ENCODE data around the gene DENND2A. TPM values are rescaled to one million over a fixed set of nuclear protein-coding genes. Genes with fewer than 3 reads are reported as not detected.
A peak's percentile ranks its signal among the peaks of the same experiment; 100 is the strongest.

The DENND2A gene
- total and polyA plus RNA-seq, 11 donors, result 4.6 to 17.9 (median 10.0) TPM

DNA sequence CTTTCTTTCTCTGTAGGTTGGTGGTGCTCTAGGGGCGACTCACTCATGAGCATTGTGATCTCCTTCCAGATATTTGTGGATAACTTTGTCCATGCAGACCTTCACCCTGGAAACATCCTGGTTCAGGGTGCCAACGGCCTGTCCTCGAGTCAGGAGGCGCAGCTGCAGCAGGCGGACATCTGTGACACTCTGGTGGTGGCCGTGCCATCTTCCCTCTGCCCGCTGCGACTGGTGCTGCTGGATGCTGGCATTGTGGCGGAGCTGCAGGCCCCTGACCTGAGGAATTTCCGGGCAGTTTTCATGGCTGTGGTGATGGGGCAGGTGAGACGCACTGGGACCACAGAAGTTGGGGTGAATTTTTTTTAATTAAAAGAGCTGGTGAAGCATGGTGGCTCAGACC lies 46.3 kb upstream of the DENND2A start:
- no peak for ATAC-seq
- intact Hi-C loops (cut with DNase I), result loop anchor here in 1 of 10 donors (10.0 kb wide), 1 partner anchor 328 kb away; the partner anchor contains the start of gene MRPS33
- no peaks in the 10 kb centered on the region for H3K27me3 ChIP-seq
- DNase-seq, result no peak
- H3K4me1 ChIP-seq, result no peaks in the 10 kb centered on the region
- TF ChIP-seq CTCF (IDR thresholded peaks at IDR 0.05), result no peak
- no peak for TF ChIP-seq POLR2A (IDR thresholded peaks at IDR 0.05)
- H3K9me3 ChIP-seq, result no peaks in the 10 kb centered on the region
- H3K27ac ChIP-seq, result no peak overlapping the region
- H3K36me3 ChIP-seq, result peaks cover 0 to 65% (median 44%) of the 10 kb centered on the region in 9 donors
- H3K4me3 ChIP-seq, result no peak overlapping the region
- WGBS, 4 donors, result 96 to 97% (median 97%) methylated on average over 11 of the region's 11 CpGs

- no peak for DNase-seq
- H3K36me3 ChIP-seq, result peaks cover 0 to 74% (median 47%) of the 10 kb centered on the region in 9 donors
- no peak overlapping the region for H3K4me3 ChIP-seq
These were observed 44.9 kb upstream of the DENND2A start for GRCh38 chr7:140685407-140686087.

GRCh38 chr7:140684066-140684950 lies 43.7 kb upstream of the DENND2A start:
- Histone ChIP-seq H3K27ac (no peak overlapping the region), H3K27me3 (no peaks in the 10 kb centered on the region), H3K9me3 (no peaks in the 10 kb centered on the region), H3K4me3 (no peak overlapping the region), H3K4me1 (no peaks in the 10 kb centered on the region), H3K36me3 (peaks cover 0 to 79% (median 52%) of the 10 kb centered on the region in 9 donors)
- 92 to 94% (median 93%) methylated on average over 20 of the region's 20 CpGs for WGBS, 4 donors
- DNase-seq (no peak), ATAC-seq (no peak)
- TF ChIP-seq CTCF (IDR thresholded peaks at IDR 0.05), result no peak
- TF ChIP-seq POLR2A (IDR thresholded peaks at IDR 0.05), result no peak
- intact Hi-C loops (cut with DNase I), result loop anchor here in 1 of 10 donors (10.0 kb wide), 1 partner anchor 330 kb away; the partner anchor contains the start of gene MRPS33

More at GRCh38 chr7:140685407-140686087, 44.9 kb upstream of the DENND2A start:
- ATAC-seq, result peak in 1 of 4 donors; percentile 21
- Histone ChIP-seq H3K27me3 (no peaks in the 10 kb centered on the region), H3K9me3 (no peaks in the 10 kb centered on the region), H3K27ac (no peak overlapping the region), H3K4me1 (no peaks in the 10 kb centered on the region)
- WGBS, 4 donors, result 60 to 75% (median 67%) methylated on average over 8 to 10 of the region's 10 CpGs
- TF ChIP-seq CTCF (IDR thresholded peaks at IDR 0.05) (no peak), POLR2A (IDR thresholded peaks at IDR 0.05) (no peak)
- intact Hi-C loops (cut with DNase I), result loop anchor here in 1 of 10 donors (10.0 kb wide), 1 partner anchor 329 kb away; the partner anchor contains the start of gene MRPS33

DNA sequence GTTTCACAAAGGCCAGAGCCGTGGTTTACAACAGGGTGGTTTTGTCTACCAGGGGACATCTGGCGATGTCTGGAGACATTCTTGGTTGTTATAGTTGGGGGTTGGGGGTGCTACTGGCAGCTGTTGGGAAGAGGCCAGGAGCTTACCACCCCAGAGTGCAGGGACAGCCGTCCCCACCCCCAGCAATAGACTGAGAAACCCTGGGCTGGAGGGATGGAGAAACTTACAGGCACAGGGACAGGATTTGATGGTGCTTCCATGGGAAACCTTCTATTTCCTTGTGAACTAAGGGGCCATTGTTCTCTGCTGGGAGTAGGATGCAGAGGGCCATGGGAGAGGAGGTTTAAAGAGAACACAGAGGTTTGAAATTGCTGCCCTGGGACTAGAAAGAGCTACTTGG lies 43.0 kb upstream of the DENND2A start:
- DNase-seq, result no peak
- no peak for ATAC-seq
- Histone ChIP-seq H3K27me3 (no peaks in the 10 kb centered on the region), H3K4me1 (no peaks in the 10 kb centered on the region), H3K36me3 (peaks cover 0 to 80% (median 49%) of the 10 kb centered on the region in 9 donors), H3K9me3 (no peaks in the 10 kb centered on the region), H3K4me3 (no peak overlapping the region), H3K27ac (no peak overlapping the region)
- no peak for TF ChIP-seq CTCF (IDR thresholded peaks at IDR 0.05)
- TF ChIP-seq POLR2A (IDR thresholded peaks at IDR 0.05), result no peak
- whole genome bisulfite sequencing, 4 donors, result 89 to 93% (median 90%) methylated on average over 3 of the region's 3 CpGs
- intact Hi-C loops (cut with DNase I), result loop anchor here in 1 of 10 donors (10.0 kb wide), 1 partner anchor 331 kb away; the partner anchor contains the start of gene MRPS33
